IMR-90 (cell line): ENCODE measurements around the gene SLAMF1. TPM values are rescaled to one million over a fixed set of nuclear protein-coding genes. Genes with fewer than 3 reads are reported as not detected.

ENCODE experiments used
- ATAC-seq: fragments of 200-7000 bp; cut with Tn5 transposase; 2 replicates; pipeline ENCODE4 v1.9.1; 2020; ENCODE audit warnings: low read depth, mild to moderate bottlenecking, moderate library complexity
- BruUV-seq: library from RNA; stranded (reverse); fragments of 400-500 nt; replicated peaks from 2 replicates; lab custom pipeline; 2021; lab: Mats Ljungman, UMichigan
- CTCF ChIA-PET: fragments of 300-600 bp; formaldehyde crosslinking; extraction: SDS; loops from one replicate; lab custom pipeline; 2021; ENCODE audit warnings: antibody characterized with exemption; lab: Yijun Ruan, JAX
- POLR2A ChIA-PET: fragments of 300-600 bp; sonication (Branson Sonifier 250); formaldehyde crosslinking; loops from one replicate; lab custom pipeline; 2022; ENCODE audit warnings: antibody characterized with exemption; ENCODE audit not compliant: unreplicated experiment; lab: Charles Lee
- DNase-seq: peaks from one replicate; pipeline ENCODE4 v3.0.0; 2013
- H2AFZ ChIP-seq: replicated peaks from 2 replicates; pipeline ENCODE3; 2013; ENCODE audit warnings: low read length, mild to moderate bottlenecking; ENCODE audit not compliant: poor library complexity
- H2AK5ac ChIP-seq: 2 replicates; pipeline ENCODE4 v1.6.1; 2013; ENCODE audit warnings: low read depth, low read length, inconsistent platforms
- H2AK9ac ChIP-seq: replicated peaks from 2 replicates; pipeline ENCODE3; 2013; ENCODE audit warnings: mild to moderate bottlenecking, low read depth, low read length, moderate library complexity; ENCODE audit not compliant: poor library complexity
- H2BK120ac ChIP-seq: 2 replicates; pipeline ENCODE4 v1.6.1; 2013; ENCODE audit warnings: low read depth, low read length, inconsistent platforms
- H2BK15ac ChIP-seq: 3 replicates; pipeline ENCODE4 v1.6.1; 2013; ENCODE audit warnings: low read depth, low read length, inconsistent platforms
- H2BK20ac ChIP-seq: 2 replicates; pipeline ENCODE4 v1.6.1; 2013; ENCODE audit warnings: low read depth, mild to moderate bottlenecking, inconsistent platforms, low read length, moderate library complexity
- H2BK5ac ChIP-seq: 2 replicates; pipeline ENCODE4 v1.6.1; 2013; ENCODE audit warnings: mild to moderate bottlenecking, low read depth, low read length, inconsistent platforms; ENCODE audit not compliant: poor library complexity, severe bottlenecking
- H3K14ac ChIP-seq: replicated peaks from 2 replicates; pipeline ENCODE4 v1.6.1; 2013; ENCODE audit warnings: low read depth, low read length, inconsistent platforms
- H3K18ac ChIP-seq: 2 replicates; pipeline ENCODE4 v1.6.1; 2013; ENCODE audit warnings: low read depth, low read length, control low read depth
- H3K23ac ChIP-seq: 2 replicates; pipeline ENCODE4 v1.6.1; 2013; ENCODE audit warnings: low read depth, low read length, inconsistent platforms
- H3K27ac ChIP-seq: 2 replicates; pipeline ENCODE4 v1.5.1; 2013; ENCODE audit warnings: mild to moderate bottlenecking, control low read depth, low read length; ENCODE audit not compliant: insufficient read depth
- H3K27me3 ChIP-seq: 2 replicates; pipeline ENCODE4 v1.6.1; 2013; ENCODE audit warnings: low read length; ENCODE audit not compliant: control insufficient read depth, insufficient read depth
- H3K36me3 ChIP-seq: 2 replicates; pipeline ENCODE4 v1.6.1; 2013; ENCODE audit warnings: low read length, mixed read lengths; ENCODE audit not compliant: control insufficient read depth, insufficient read depth
- H3K4ac ChIP-seq: 2 replicates; pipeline ENCODE4 v1.6.1; 2013; ENCODE audit warnings: low read depth, low read length, inconsistent platforms
- H3K4me1 ChIP-seq: 2 replicates; pipeline ENCODE4 v1.6.1; 2013; ENCODE audit warnings: low read length, mixed read lengths; ENCODE audit not compliant: control insufficient read depth, insufficient read depth
- H3K4me2 ChIP-seq: 2 replicates; pipeline ENCODE4 v1.6.1; 2013; ENCODE audit warnings: low read depth, mild to moderate bottlenecking, control low read depth, low read length, moderate library complexity
- H3K4me3 ChIP-seq: 2 replicates; pipeline ENCODE4 v1.5.1; 2013; ENCODE audit warnings: low read depth, mild to moderate bottlenecking, control low read depth, low read length, moderate library complexity; ENCODE audit not compliant: insufficient read depth
- H3K56ac ChIP-seq: 2 replicates; pipeline ENCODE4 v1.6.1; 2013; ENCODE audit warnings: low read length, inconsistent platforms; ENCODE audit not compliant: insufficient read depth; ENCODE audit errors: extremely low read depth
- H3K79me1 ChIP-seq, 2 experiments: 2 replicates each; pipeline ENCODE4 v1.6.1; 2013; ENCODE audit warnings: low read length in 2 of 2, inconsistent platforms in 1 of 2, low read depth in 1 of 2
- H3K9ac ChIP-seq: 2 replicates; pipeline ENCODE4 v1.6.1; 2013; ENCODE audit warnings: low read depth, low read length, control low read depth
- H3K9me1 ChIP-seq: 2 replicates; pipeline ENCODE4 v1.6.1; 2013; ENCODE audit warnings: low read length, inconsistent platforms; ENCODE audit not compliant: insufficient read depth
- H3K9me3 ChIP-seq: 2 replicates; pipeline ENCODE4 v1.6.1; 2013; ENCODE audit warnings: low read length; ENCODE audit not compliant: control insufficient read depth, insufficient read depth
- H4K20me1 ChIP-seq: 2 replicates; pipeline ENCODE4 v1.6.1; 2013; ENCODE audit warnings: low read length, inconsistent platforms; ENCODE audit not compliant: insufficient read depth
- H4K5ac ChIP-seq: 2 replicates; pipeline ENCODE4 v1.6.1; 2013; ENCODE audit warnings: mild to moderate bottlenecking, low read depth, low read length, control low read depth
- H4K8ac ChIP-seq, 2 experiments: 2 replicates each; pipeline ENCODE4 v1.6.1; 2013; ENCODE audit warnings: low read depth in 2 of 2, low read length in 2 of 2, control low read depth in 1 of 2, inconsistent platforms in 1 of 2
- H4K91ac ChIP-seq: 2 replicates; pipeline ENCODE4 v1.6.1; 2013; ENCODE audit warnings: low read depth, low read length, inconsistent platforms; ENCODE audit not compliant: insufficient read depth
- WGBS, 2 experiments: methylation state at CpG; one replicate each; pipeline versions ENCODE4 v1.1.5 to v1.1.7; 2013; ENCODE audit warnings: missing lambda C conversion rate in 2 of 2; ENCODE audit not compliant: insufficient read length in 1 of 2; ENCODE audit errors: extremely low coverage in 2 of 2; 5-methylcytosine and 5-hydroxymethylcytosine counted together
- dilution Hi-C: fragments of 300-500 bp; cut with HindIII; formaldehyde crosslinking; loops from one replicate; pipeline ENCODE4 v1.14.3; 2018; ENCODE audit warnings: low sequenced_read_pairs; ENCODE audit not compliant: unreplicated experiment
- in situ Hi-C: fragments of 300-500 bp; cut with MboI; formaldehyde crosslinking; loops from 3 replicates; pipeline ENCODE4 v1.14.3; 2019; ENCODE audit warnings: low sequenced_read_pairs, inconsistent platforms, mixed read lengths
- intact Hi-C: fragments of 100-400 bp; cut with micrococcal nuclease; formaldehyde crosslinking; loops from 2 replicates; pipeline ENCODE4 v1.10.0; 2022
- polyA plus RNA-seq, 3 experiments: library from polyadenylated mRNA; depleted of rRNA; stranded (reverse); fragments of >200 nt; gene quantifications; 2 replicates each; pipeline ENCODE4 v1.2.3, GENCODE V29; 2012; ENCODE audit warnings: low replicate concordance in 1 of 3
- total RNA-seq: library from RNA; depleted of rRNA; stranded (reverse); fragments of >200 nt; gene quantifications from 2 replicates; pipeline ENCODE4 v1.2.3, GENCODE V29; 2012
- TF ChIP-seq, protein P1 (sequence below): fragments of 150-350 bp; IDR thresholded peaks from 2 replicates; pipeline ENCODE4 v1.6.1; 2016; ENCODE audit warnings: low read depth, mild to moderate bottlenecking, low read length, moderate library complexity, borderline replicate concordance

SLAMF1 gene
- total and polyA plus RNA-seq, 2 of the 4 experiments (the other 2 are of a cell fraction), result not detected

DNA sequence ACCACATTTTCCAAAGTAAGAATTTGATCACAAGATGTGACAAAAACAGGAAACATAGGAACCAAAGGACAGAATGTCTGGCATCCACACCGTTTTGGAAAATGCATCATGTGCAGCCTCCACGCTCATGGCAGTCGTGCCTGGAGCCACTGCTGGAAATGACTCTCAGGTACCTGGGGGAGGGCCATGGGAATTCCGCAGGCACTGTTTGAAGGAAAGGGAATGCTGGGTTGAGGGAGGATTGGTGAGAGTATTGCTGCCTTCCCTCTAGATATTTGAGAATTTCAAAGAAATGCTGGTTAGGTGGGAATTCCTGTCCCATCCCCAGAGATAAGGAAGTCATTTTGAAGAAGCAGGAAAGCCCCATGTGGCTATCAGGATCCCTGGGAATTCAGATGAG, 10.8 kb downstream of the SLAMF1 start:
- 50% methylated on average over 2 of the region's 4 CpGs; no CpG with 5 or more reads in 1 of the 2 experiments for WGBS, 2 experiments
- Histone ChIP-seq H3K9ac (no peak overlapping the region), H2BK120ac (no peak overlapping the region), H3K79me1 (no peaks in the 10 kb centered on the region), H2BK20ac (no peak overlapping the region), H3K27ac (no peak overlapping the region), H2AFZ (no peak overlapping the region), H3K27me3 (no peaks in the 10 kb centered on the region), H4K5ac (no peak overlapping the region), H3K4ac (no peak overlapping the region), H2AK9ac (no peak overlapping the region), H3K4me2 (no peak overlapping the region), H3K4me3 (no peak overlapping the region), H3K4me1 (no peaks in the 10 kb centered on the region), H4K20me1 (no peaks in the 10 kb centered on the region), H3K18ac (no peak overlapping the region), H2BK5ac (no peak overlapping the region), H4K91ac (no peak overlapping the region), H3K23ac (no peak overlapping the region), H4K8ac (no peak overlapping the region), H3K9me3 (no peaks in the 10 kb centered on the region), H3K56ac (no peak overlapping the region), H3K36me3 (no peaks in the 10 kb centered on the region), H3K9me1 (no peaks in the 10 kb centered on the region), H3K14ac (no peak overlapping the region), H2AK5ac (no peak overlapping the region), H2BK15ac (no peak overlapping the region)
- in situ Hi-C loops, result no loop called here
- ATAC-seq (no peak), DNase-seq (no peak)
- POLR2A ChIA-PET, result no interaction called here
- CTCF ChIA-PET, result no interaction called here
- TF ChIP-seq, protein P1, sequence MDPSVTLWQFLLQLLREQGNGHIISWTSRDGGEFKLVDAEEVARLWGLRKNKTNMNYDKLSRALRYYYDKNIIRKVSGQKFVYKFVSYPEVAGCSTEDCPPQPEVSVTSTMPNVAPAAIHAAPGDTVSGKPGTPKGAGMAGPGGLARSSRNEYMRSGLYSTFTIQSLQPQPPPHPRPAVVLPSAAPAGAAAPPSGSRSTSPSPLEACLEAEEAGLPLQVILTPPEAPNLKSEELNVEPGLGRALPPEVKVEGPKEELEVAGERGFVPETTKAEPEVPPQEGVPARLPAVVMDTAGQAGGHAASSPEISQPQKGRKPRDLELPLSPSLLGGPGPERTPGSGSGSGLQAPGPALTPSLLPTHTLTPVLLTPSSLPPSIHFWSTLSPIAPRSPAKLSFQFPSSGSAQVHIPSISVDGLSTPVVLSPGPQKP, result no peak
- dilution Hi-C loops, result no loop called here
- BruUV-seq, result no TSS peak
- intact Hi-C loops, result no loop called here
